Measurements from ENCODE around the gene ITCH.
"Not testable (repeated sequence)": the region's sequence is repeated elsewhere in the genome, so short reads cannot be mapped to it uniquely, and the experiment has no call there.

The ITCH gene
- total RNA-seq = 36.4 to 65.1 reads per million in 2 donors

- peak; percentile 86 for DNase-seq
These were observed at the start of gene ITCH for GRCh38 chr20:34363062-34363464. ITCH (plus strand) TSS chr20:34363273; CDS start chr20:34393812, 30,539 bp downstream.

GRCh38 chr20:34315236-34315635 lies 47.8 kb upstream of the ITCH start:
- DNase-seq = no peak

- DNase-seq = no peak
These were observed 46.8 kb upstream of the ITCH start for GRCh38 chr20:34316196-34316814.

GRCh38 chr20:34318609-34319443 lies 44.2 kb upstream of the ITCH start:
- DNase-seq = no peak

- no peak for DNase-seq
These were observed 42.2 kb upstream of the ITCH start for GRCh38 chr20:34320861-34321260.

GRCh38 chr20:34322267-34323105 lies 40.6 kb upstream of the ITCH start:
- no peak for DNase-seq

- DNase-seq = no peak
These were observed 38.5 kb upstream of the ITCH start for GRCh38 chr20:34324541-34324940.

GRCh38 chr20:34328207-34328606 lies 34.9 kb upstream of the ITCH start:
- not testable (repeated sequence) for DNase-seq

- DNase-seq = no peak
These were observed 34.0 kb upstream of the ITCH start for GRCh38 chr20:34328928-34329677.

GRCh38 chr20:34330861-34331544 lies 32.1 kb upstream of the ITCH start:
- DNase-seq = not testable (repeated sequence)

GRCh38 chr20:34331838-34332237 lies 31.2 kb upstream of the ITCH start:
- no peak for DNase-seq

- no peak for DNase-seq
These were observed 30.7 kb upstream of the ITCH start for GRCh38 chr20:34332262-34332920.

GRCh38 chr20:34333786-34334185 lies 29.3 kb upstream of the ITCH start:
- no peak for DNase-seq

- DNase-seq = no peak
These were observed 28.2 kb upstream of the ITCH start for GRCh38 chr20:34334654-34335407.

- DNase-seq = no peak
These were observed 25.5 kb upstream of the ITCH start for GRCh38 chr20:34337544-34337943.

GRCh38 chr20:34337982-34338726 lies 24.9 kb upstream of the ITCH start:
- DNase-seq = no peak

GRCh38 chr20:34340726-34341125 lies 22.3 kb upstream of the ITCH start:
- DNase-seq = not testable (repeated sequence)

GRCh38 chr20:34341199-34341598 lies 21.9 kb upstream of the ITCH start:
- not testable (repeated sequence) for DNase-seq

- DNase-seq = no peak
These were observed 19.4 kb upstream of the ITCH start for GRCh38 chr20:34343458-34344211.
